HS-5 (cell line): Measurements from ENCODE around the gene CNPY2.
"Not testable (repeated sequence)": the region's sequence is repeated elsewhere in the genome, so short reads cannot be mapped to it uniquely, and the experiment has no call there.

Source experiments
- DNase-seq: peaks from one replicate; pipeline ENCODE4 v3.0.0-alpha.2; 2012; ENCODE audit warnings: low read depth

CNPY2 gene

GRCh38 chr12:56333679-56334489 lies 18.1 kb upstream of the CNPY2 start, which contains the start of gene PAN2:
Gene PAN2 (minus strand): TSS chr12:56334000. CDS start chr12:56333094, 906 bp downstream.
- DNase-seq, result peak; percentile 94

- DNase-seq, result no peak
These were observed 17.4 kb upstream of the CNPY2 start for GRCh38 chr12:56333197-56333678.

- no peak for DNase-seq
These were observed 16.9 kb upstream of the CNPY2 start for GRCh38 chr12:56332512-56333196.

GRCh38 chr12:56330936-56331490 lies 15.2 kb upstream of the CNPY2 start:
- no peak for DNase-seq

- no peak for DNase-seq
These were observed 10.7 kb upstream of the CNPY2 start for GRCh38 chr12:56326533-56326932.

GRCh38 chr12:56326126-56326525 lies 10.3 kb upstream of the CNPY2 start:
- DNase-seq, result no peak

GRCh38 chr12:56324206-56324605 lies 8.4 kb upstream of the CNPY2 start:
- DNase-seq, result no peak

- DNase-seq, result not testable (repeated sequence)
These were observed 5.8 kb upstream of the CNPY2 start for GRCh38 chr12:56321610-56322009.

- no peak for DNase-seq
These were observed 5.2 kb upstream of the CNPY2 start for GRCh38 chr12:56321027-56321426.

- no peak for DNase-seq
These were observed 1.9 kb upstream of the CNPY2 start for GRCh38 chr12:56317675-56318074.

GRCh38 chr12:56315249-56315621 lies 553 bp downstream of the CNPY2 start:
- no peak for DNase-seq

GRCh38 chr12:56311003-56311402 lies 4.8 kb downstream of the CNPY2 start:
- DNase-seq, result no peak

GRCh38 chr12:56308714-56309113 lies 7.1 kb downstream of the CNPY2 start:
- no peak for DNase-seq

GRCh38 chr12:56307221-56307965 lies 8.4 kb downstream of the CNPY2 start:
- no peak for DNase-seq

GRCh38 chr12:56304872-56305590 lies 10.8 kb downstream of the CNPY2 start:
- no peak for DNase-seq

- DNase-seq, result no peak
These were observed 11.5 kb downstream of the CNPY2 start for GRCh38 chr12:56304276-56304675.

GRCh38 chr12:56300644-56301464 lies 14.9 kb downstream of the CNPY2 start:
- DNase-seq, result no peak

GRCh38 chr12:56299853-56300643 lies 15.7 kb downstream of the CNPY2 start, which contains the start of gene CS:
Gene CS (minus strand): TSS chr12:56300330. CDS start chr12:56300201, 129 bp downstream.
- peak; percentile 88 for DNase-seq

- no peak for DNase-seq
These were observed 16.4 kb downstream of the CNPY2 start for GRCh38 chr12:56299308-56299852.
